HG03045 (cell line): ENCODE results near the gene BSG.
"Not testable (repeated sequence)": the region's sequence is repeated elsewhere in the genome, so short reads cannot be mapped to it uniquely, and the experiment has no call there.

Experiments used
- ATAC-seq: cut with Tn5 transposase; IDR thresholded peaks from one replicate; pipeline ENCODE4 v1.9.1; 2021; ENCODE audit warnings: mild to moderate bottlenecking, moderate library complexity; ENCODE audit not compliant: unreplicated experiment

Gene BSG

DNA sequence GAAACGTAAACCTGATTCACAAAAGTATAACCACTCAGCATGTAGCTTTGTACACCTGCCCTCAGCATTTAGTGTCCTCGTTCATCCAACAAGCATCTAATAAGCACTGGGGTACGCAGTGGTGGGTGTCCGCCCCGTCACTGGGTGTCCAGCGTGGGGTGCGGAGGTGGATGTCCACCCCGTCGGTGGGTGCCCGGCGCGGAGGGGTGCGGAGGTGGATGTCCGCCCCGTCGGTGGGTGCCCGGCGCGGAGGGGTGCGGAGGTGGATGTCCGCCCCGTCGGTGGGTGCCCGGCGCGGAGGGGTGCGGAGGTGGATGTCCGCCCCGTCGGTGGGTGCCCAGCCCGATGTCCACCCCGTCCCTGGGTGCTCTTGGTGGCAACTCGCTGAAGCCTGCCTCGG is 12.8 kb downstream of the BSG start:
- not testable (repeated sequence) for ATAC-seq

DNA sequence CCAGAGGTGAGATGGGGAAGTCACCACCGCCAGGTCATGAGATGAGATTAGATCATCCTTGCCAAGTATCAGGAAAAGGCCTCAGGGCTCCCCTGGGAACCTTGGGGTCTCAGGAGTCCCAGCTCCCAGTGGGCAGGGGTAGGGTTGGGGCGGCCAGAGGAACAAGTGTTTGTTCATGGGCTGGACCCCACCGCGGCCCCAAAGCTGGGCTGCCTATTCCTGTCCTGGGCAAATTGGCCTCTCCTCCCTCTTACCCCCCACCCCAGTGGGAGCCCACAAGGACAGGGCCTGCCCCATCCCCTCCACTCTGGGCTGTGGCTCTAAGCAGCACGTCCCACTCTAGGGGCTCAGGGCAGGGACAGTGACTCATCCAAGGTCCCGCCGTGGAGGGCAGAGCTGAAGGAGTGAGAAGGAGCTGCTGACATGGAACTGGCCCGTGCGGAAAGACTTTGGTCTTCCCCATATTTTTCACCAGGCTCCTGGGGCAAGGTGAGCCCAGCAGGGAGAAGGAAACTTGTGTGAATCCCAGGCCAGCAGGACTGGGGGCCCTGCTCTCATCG is 13.2 kb downstream of the BSG start:
- no peak for ATAC-seq

DNA sequence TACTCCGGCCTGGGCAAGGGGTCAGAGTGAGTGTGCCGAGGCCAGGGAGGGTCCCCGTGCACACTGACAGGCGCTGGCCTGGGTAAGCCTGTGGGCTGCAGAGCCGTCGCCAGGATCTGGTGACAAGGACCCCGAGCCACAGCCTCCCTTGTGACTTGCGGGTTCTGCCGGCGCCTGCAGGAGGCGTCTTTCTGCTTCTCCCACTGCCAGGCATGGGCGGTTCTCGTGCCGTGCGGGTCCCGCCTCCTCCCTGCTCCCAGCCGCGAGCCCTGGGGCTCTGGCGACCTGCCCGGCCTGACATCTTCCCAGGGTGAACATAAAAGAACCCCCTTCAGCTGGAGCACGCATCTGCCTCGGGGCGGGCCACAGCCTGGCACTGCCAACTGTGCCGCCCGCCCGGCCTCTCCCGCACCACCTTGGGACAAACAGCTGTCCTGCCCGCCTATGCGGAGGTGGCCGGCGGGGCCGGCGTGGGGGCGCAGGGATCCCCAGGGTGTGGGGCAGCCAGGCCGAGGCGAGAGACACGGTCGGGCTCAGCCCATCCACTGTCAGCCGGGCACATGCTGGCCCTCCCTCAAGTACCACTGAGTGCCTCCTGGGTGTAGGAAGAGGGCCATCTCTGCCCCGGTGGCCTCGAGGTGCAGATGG is 15.8 kb downstream of the BSG start:
- ATAC-seq: no peak

DNA sequence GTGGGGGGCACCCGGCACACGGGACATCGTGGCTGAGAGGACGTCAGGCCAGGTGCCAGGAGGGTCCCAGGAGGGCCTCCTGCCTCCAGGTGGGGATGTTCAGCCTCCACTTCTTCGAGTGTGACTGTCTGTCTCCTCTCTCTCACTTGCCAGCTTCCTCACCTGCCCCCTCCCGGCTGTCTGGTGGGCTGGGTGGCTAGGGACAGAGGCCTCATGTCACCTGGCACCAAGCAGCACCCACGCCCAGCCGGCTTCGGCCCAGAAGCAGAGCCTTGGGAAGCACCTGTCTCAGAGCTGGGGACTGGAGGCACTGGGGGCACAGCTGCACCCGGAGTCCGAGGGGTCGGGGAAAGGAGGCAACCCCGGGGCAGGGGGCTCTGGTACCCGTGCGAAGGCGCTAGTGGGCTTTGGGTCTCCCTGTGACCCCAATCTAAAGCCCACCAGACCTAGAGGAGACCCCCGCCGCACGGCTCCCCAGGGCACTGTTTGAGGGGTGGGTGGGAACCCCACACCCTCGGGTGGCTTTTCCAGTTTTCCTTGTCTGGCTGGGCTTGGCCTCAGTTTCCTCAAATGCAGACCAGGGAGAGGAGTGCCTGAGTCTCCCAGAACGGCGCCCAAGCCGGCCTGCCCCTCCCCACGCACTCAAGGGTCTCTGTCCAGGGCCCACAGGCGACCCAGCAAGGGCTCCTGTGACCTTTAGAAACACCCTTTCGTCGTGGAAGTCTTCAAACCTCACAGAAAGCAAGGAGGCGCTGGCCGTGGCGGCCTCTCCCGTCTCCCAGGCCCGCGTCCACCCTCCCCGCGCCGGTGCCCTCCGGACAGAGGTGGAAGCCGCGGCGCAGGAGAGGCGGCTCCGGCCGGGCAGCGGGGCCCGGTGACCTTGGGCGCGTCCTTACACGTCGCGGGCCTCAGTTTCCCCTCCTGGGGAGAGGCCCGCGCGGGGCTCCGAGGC is 16.6 kb downstream of the BSG start:
- no peak for ATAC-seq

DNA sequence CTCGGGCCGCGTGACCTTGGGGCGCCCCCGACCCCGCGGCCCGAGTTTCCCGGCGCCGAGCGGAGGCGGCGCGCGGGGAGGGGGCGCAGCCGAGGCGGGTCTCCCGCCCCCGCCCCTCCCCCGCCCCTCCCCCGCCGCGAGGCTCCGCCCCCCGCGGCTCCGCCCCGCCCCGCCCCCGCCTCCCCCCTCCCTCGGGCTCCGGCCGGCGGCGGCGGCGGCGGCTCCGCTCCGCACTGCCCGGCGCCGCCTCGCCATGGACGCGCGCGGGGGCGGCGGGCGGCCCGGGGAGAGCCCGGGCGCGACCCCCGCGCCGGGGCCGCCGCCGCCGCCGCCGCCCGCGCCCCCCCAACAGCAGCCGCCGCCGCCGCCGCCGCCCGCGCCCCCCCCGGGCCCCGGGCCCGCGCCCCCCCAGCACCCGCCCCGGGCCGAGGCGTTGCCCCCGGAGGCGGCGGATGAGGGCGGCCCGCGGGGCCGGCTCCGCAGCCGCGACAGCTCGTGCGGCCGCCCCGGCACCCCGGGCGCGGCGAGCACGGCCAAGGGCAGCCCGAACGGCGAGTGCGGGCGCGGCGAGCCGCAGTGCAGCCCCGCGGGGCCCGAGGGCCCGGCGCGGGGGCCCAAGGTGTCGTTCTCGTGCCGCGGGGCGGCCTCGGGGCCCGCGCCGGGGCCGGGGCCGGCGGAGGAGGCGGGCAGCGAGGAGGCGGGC is 17.4 kb downstream of the BSG start, which contains the start of gene HCN2:
Gene HCN2, plus strand, starts transcription at position 189 of the 703 bp plus-strand sequence. Its CDS starts 65 bp downstream, at position 254.
- no peak for ATAC-seq

DNA sequence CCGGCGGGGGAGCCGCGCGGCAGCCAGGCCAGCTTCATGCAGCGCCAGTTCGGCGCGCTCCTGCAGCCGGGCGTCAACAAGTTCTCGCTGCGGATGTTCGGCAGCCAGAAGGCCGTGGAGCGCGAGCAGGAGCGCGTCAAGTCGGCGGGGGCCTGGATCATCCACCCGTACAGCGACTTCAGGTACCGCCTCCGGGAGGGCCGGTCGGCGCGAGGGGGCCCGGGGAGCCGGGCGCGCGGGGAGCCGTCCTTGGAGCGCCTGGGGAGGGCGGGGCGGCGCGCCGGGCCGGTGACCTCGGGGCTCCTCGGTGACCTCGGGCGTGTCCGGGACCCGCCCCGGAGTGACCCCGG is 18.0 kb downstream of the BSG start:
- no peak for ATAC-seq

DNA sequence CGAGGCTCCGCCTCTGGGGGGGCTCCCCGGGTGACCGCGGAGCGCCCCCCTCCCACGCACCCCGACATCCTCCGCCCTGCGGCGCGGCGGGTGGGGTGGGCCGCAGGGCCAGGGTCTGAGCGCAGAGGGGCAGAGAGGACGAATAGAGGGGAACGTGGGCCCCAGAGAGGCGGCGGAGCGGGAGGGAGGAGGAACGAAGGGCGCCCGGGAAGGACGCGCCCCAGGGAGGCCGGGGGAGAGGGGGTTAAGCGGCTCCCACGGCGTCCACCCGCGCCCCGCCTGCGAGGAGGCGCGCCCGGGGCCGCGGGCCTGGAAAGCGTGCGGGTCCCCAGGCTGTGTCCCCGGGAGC is 18.3 kb downstream of the BSG start:
- ATAC-seq: no peak

DNA sequence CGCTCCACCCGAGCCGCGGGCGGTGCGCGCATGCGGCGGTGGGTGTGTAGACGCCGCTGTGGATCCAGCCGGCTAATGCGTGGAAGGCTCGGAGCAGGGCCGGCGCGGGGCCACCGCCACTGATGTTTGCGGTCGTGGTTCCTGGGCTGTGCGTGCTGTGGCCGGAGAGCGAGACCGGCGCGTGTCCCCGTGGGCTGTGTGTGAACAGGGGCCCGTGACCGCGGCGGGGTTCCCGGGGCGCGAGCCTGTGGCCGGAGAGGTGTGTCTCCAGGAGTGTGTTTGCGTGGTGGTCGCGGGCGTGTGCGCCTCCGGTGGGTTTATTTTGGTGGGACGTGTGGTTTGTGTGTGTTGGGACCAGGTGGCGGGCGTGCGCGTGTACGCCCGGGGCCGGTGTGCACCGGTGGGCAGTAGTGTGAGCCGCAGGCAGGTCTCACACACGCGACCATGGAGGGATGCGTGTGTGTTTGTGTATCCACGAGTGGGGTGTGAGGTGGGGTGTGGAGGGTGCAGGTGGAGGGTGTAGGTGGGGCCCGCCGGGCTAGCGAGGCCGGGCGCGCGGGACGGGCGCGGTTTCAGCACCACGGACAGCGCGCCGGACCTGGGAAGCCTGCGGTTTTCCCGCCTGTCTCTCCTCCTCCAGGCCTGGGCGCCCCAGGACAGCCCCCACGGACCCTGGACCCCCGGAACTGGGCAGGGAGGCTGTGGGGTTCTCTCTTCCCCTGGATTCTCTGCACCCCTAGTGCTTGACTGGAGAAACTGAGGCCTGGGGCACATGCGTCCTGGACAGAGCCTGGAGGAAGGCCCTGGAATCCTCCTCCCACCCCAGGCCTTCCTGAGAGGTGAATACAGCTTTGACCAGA is 18.9 kb downstream of the BSG start:
- ATAC-seq: no peak

DNA sequence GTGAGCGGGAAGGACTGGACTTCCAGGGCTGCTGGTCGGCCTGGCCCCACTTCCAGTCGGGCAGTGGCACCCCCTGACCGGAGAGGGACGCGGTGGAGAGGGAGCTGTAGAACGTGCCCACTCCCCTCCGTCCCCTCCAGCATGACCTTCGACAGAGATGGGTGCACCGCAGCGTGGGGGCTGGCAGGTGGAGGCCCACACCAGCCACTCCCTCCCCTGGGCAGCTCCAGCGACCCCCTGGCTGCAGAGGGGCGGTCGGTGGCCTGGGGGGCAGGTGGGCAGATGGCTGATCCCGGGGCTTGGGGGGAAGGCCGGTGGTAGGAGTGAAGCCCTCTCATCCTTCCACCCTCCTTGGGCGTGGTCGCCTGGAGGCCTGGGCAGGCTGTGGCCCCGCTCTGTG is 19.7 kb downstream of the BSG start:
- no peak for ATAC-seq

DNA sequence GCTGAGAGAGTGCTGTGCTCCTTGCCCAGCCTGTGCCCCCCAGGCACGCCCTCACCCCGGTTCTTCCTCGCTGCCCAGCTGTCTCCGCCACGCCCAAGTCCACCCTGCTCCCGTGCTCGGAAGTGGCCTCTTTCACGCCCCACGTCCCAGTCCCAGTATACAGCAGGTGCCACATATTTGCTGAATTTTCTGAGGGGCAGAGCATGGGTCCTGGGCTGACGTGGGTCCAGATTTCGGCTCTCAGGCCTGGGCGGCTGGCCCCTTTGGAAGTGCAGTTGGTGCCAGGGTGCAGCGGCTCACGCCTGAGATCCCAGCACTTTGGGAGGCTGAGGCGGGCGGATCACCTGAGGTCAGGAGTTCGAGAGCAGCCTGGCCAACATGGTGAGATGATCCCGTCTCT is 20.7 kb downstream of the BSG start:
- ATAC-seq: no peak

DNA sequence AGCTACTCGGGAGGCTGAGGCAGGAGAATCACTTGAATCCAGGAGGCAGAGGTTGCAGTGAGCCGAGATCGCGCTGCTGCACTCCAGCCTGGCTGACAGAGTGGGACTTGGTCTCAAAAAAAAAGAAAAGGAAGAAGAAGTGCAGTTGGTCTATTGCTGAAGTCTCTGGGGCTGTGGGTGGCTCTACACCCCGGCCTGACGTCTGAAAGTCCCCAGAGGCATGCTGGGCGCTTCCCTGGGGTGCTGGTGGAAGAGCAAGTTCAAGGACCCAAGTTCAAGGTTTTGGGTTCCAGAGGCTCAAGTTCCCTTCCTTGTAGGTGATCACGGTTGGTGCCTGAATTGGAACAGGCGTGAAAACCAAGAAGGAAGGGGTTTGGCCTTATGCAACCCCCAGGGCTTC is 21.1 kb downstream of the BSG start:
- no peak for ATAC-seq

DNA sequence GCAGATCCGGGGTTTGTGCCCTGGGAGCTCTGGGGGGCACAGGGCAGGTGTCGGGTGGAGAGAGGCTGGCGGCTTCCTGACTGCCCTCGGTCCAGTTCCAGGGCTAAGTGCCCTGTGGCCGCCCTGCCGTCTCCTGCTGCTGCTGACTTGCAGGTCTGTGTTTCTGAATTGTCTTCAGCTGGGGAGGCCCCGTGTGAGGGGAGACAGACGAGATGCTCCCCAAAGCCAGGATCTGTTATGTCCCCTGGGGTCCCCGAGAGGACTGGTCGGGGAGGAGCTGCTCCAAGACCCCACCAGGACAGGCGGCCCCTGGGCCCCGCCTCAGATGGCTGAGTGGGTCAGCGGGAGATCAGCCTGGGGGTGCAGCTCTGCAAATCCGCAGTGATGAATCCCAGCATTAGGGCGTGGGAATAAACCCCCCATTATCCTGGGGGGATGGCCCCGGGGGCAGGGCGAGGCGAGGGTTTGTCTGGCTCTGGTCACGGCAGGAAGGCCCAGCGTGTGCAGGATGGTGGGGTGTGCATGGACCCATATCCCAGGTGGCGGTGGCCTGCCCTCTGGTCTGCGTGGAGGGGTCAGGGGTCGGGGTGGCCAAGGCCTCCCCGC is 22.0 kb downstream of the BSG start:
- ATAC-seq: no peak

DNA sequence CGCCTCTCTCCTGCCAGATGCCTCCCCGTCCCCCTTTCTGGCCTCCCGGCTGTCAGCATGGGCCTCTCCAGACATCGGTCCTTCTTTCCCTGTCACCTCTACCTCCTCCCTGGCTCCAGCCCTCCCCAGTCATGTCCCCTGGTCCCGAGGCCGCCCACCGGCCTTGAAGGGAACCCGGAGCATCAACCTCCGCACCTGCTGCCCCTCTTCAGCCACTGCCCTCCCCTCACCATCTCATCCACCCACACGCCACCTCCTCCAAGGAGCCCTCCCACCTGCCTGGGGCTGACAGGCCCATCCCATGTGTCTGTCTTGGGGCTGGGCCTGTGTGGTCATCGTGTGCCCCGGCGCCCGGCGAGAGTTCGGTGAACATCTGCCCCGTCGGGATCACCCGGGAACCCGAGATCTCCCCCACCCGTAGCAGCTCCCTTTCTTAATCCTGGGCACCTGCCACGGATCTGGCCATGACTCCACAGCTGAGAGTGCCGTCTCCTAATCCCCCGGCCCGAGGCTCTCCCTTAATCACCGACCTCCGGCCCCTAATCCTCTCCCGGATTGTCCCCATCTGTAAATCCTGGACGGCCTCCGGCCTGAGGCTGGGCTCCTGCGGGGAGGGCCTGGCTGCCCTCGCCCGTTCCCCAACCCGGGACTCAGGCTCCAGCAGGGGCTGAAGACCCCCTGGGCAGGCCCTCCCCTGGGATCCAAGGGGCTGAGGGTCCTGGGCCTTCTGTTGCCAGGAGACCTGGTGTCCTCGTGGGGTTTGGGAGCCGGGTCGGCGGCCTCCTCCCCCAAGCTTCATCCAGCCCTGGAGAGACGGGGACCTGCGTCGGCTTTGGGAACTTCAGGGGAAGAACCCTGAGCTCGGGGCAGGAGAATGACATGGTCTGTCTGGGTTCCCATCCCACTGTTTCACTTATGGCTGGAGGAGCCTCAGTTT is 23.2 kb downstream of the BSG start:
- ATAC-seq: no peak

DNA sequence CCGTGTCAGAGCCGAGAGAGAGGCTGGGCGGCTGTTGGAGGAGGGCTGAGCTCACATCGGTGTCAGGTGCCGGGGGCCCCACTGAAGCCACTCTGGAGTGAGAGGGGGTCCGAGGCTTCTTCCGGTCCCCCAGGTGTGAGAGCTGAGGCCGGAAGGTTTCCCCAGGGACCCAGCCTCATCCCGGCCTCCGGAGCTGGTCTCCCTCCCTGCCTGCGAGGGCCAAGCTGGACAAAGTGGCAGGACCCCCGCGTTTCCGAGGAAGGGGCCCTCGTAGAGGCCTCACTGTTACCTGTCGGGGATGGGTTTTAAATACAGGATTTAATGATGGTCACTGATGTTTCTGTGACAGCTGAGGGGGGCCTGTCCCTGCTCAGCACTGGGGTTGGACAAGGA is 23.9 kb downstream of the BSG start:
- no peak for ATAC-seq

DNA sequence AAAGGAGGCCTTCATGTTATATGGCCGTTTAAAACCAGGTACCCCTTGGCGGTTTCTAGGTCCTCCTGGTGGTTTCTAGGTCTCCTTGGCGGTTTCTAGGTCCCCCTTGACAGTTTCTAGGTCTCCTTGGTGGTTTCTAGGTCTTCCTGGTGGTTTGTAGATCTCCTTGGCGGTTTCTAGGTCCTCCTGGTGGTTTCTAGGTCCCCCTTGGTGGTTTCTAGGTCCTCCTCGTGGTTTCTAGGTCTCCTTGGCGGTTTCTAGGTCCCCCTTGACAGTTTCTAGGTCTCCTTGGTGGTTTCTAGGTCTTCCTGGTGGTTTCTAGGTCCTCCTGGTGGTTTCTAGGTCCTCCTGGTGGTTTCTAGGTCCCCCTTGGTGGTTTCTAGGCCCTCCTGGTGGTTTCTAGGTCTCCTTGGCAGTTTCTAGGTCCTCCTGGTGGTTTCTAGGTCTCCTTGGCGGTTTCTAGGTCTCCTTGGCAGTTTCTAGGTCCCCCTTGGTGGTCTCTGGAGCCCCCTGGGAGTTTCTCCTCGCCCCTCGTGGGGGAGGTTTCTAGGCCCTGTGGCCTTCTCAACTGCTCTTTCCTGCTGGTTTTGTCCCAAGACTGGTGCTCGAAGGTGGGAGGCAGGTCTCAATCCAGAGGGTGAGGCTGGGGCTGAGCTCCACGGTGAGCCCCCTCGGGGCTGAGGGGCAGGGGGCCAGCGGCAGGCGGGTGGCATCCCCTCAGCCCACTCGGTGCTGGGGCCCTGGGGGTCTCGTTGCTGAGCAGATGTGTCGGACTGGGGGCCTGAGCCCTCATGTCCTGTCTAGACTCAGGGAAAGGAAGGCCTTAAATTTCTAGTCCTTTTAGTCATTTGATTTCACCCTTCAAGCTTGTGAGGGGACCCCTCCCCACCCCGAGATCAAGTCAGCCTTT is 25.3 kb downstream of the BSG start:
- no peak for ATAC-seq

DNA sequence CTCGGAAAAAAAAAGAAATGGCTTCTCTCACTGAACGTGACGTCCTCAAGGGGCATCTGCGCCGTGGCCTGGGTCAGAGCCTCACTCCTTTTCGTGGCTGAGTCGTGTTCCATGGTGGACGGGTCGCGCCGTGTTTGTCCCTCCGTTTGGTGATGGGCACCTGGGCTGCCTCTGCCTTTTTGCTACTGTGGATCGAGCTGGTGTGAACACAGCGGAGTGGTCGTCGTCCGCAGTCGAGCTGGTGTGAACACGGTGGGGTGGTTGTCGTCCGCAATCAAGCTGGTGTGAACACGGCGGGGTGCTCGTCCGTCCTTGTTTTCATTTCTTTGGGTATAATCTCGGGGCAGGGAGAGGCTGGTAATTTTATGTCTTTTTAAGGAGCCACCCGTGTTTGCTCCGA is 28.9 kb downstream of the BSG start:
- ATAC-seq: no peak

DNA sequence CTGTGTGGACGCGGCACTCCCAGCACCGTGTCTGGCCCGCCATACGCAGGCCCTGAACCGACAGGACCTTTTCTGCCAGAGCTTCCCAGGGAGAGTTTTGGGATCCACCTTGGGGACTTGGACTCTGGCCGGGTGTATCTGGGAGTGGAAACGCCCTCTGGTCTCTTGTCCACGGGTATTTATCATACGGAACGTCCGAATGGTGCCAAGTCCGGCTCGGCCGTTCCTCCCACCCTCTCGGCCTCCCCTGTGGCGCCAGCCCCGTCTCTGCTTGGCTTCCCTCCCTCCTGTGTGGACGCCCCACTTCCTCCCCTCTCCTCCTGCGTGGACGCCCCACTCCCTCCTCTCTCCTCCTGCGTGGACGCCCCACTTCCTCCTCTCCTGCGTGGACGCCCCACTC is 29.4 kb downstream of the BSG start:
- ATAC-seq: no peak
